GM23248 (cell line): Measurements from ENCODE around the gene DMKN.

Experiments used
- EZH2 ChIP-seq: fragments of 200-600 bp; sonication (generic); IDR thresholded peaks from 2 replicates; pipeline ENCODE4 v1.6.1; 2018; ENCODE audit warnings: antibody characterized with exemption, mild to moderate bottlenecking; ENCODE audit not compliant: insufficient read depth, poor library complexity, severe bottlenecking
- EZH2phosphoT487 ChIP-seq: fragments of 200-600 bp; sonication (generic); IDR thresholded peaks from 2 replicates; pipeline ENCODE4 v1.6.1; 2018; ENCODE audit warnings: antibody characterized with exemption, moderate library complexity, mild to moderate bottlenecking, low read depth; ENCODE audit not compliant: insufficient read depth

DNA sequence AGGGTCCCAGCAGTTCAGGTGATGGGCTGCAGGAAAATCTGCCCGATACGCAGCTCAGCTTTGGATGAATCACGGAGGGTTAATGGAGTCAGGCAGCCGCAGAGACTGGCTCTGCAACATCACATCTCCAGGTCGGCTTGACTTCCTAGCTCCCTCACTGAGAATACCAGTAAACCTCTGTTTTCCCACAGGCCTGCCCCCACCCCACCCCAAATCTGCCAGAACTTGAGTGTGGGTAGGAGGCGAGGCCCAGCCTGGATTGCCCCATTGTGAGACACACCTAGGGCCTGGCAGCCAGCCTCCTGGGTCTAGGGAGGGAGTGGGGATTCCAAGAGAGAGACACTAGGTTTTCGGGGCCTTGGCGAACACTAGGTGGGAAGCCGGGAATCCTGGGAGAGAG lies 19.5 kb downstream of the DMKN start:
- TF ChIP-seq EZH2 (no peak), EZH2phosphoT487 (no peak)
